Psoas muscle (tissue), 8 donors: Measurements from ENCODE around the gene NFATC2. TPM values are rescaled to one million over a fixed set of nuclear protein-coding genes. Genes with fewer than 3 reads are reported as not detected.

ENCODE experiments used
- ATAC-seq, 4 donors: fragments of 200-7000 bp; cut with Tn5 transposase; one replicate each; pipeline ENCODE4 v1.9.1; 2020; ENCODE audit warnings: moderate library complexity in 3 of 4, mild to moderate bottlenecking in 2 of 4
- DNase-seq, 2 donors: peaks; one replicate each; pipeline ENCODE4 v3.0.0-alpha.2; 2020
- H3K27ac ChIP-seq: fragments of 200-600 bp; one replicate; pipeline ENCODE4 v1.8.0; 2022
- H3K27me3 ChIP-seq, 3 donors: fragments of 200-600 bp in 1 of 3; one replicate each; pipeline versions ENCODE4 v1.6.1 to v1.8.0; 2013 to 2022; ENCODE audit warnings: low read length in 2 of 3, mild to moderate bottlenecking in 2 of 3, moderate library complexity in 1 of 3; ENCODE audit not compliant: insufficient read depth in 3 of 3
- H3K36me3 ChIP-seq, 2 donors: fragments of 200-600 bp in 1 of 2; one replicate each; pipeline versions ENCODE4 v1.6.1 to v1.8.0; 2013 to 2022; ENCODE audit warnings: low read depth in 1 of 2, mild to moderate bottlenecking in 1 of 2, moderate library complexity in 1 of 2; ENCODE audit not compliant: insufficient read depth in 1 of 2
- H3K4me1 ChIP-seq: fragments of 200-600 bp; one replicate; pipeline ENCODE4 v1.8.0; 2022
- H3K4me3 ChIP-seq: fragments of 200-600 bp; one replicate; pipeline ENCODE4 v1.8.0; 2022; ENCODE audit warnings: mild to moderate bottlenecking
- H3K9me3 ChIP-seq: fragments of 200-600 bp; one replicate; pipeline ENCODE4 v1.8.0; 2022
- CTCF ChIP-seq: fragments of 200-600 bp; IDR thresholded peaks from one replicate; pipeline ENCODE4 v1.8.0; 2022; ENCODE audit warnings: antibody characterized with exemption
- WGBS, 3 donors: extraction: QIAGEN DNeasy Blood & Tissue Kit; methylation state at CpG; one replicate each; pipeline versions ENCODE4 v1.1.6 to v1.1.7; 2013; 5-methylcytosine and 5-hydroxymethylcytosine counted together
- intact Hi-C, 2 donors: fragments of 100-400 bp; cut with DNase I; formaldehyde crosslinking; loops; one replicate each; pipeline versions ENCODE4 v1.11.0 to v1.14.2; 2022
- polyA plus RNA-seq, 3 donors: library from polyadenylated mRNA; stranded (reverse); fragments of 200-250 nt; gene quantifications; one replicate each; pipeline ENCODE4 v1.2.3, GENCODE V29; 2013
- total RNA-seq, 4 donors: library from RNA; stranded (reverse); fragmentation: NEBNext Ultra II Directional in 2 of 4; extraction: Animal tissue kit (Norgen Biotek cat#: 25700) in 2 of 4; gene quantifications; one replicate each; pipeline versions ENCODE4 v1.2.1 to v1.2.4, GENCODE V29; 2021 to 2023
- donor health status: healthy with polysubstance abuse.
- donor health status: DM: no; HTN: no; CAD: no; lungs with moderate emphysema.
- donor health status: Bipolar disorder and iron deficiency.
- donor health status: healthy.
- donor health status: DM: yes; HTN: yes; CAD: no.
- donor health status: DM: no; HTN: no; CAD: no.
- donor health status: DM: no; HTN: no; CAD: no.
- donor health status: DM: yes; HTN: yes; CAD: no.

Gene NFATC2
- total and polyA plus RNA-seq, 7 donors, result 0.18 to 3.1 (median 0.64) TPM

- H3K27me3 ChIP-seq, result no peaks in the 10 kb centered on the region
- WGBS, 3 donors, result 16 to 27% (median 18%) methylated on average over 8 to 11 of the region's 15 CpGs
- H3K27ac ChIP-seq, result peak overlapping the region; percentile 1
- H3K4me3 ChIP-seq, result no peak overlapping the region
- H3K9me3 ChIP-seq, result peaks cover 3% of the 10 kb centered on the region
- no peaks in the 10 kb centered on the region for H3K36me3 ChIP-seq
- ATAC-seq (peak; percentile 88 to 96 (median 90)), DNase-seq (peak; percentile 65 to 78)
- intact Hi-C loops, result loop anchor here in 1 of 2 donors (5.0 kb wide), 1 partner anchor 34 kb away; no protein-coding TSS in a partner anchor
- peaks cover 13% of the 10 kb centered on the region for H3K4me1 ChIP-seq
- TF ChIP-seq CTCF, result no peak
Measured at GRCh38 chr20:51412951-51413481, 129.5 kb downstream of the NFATC2 start.

DNA sequence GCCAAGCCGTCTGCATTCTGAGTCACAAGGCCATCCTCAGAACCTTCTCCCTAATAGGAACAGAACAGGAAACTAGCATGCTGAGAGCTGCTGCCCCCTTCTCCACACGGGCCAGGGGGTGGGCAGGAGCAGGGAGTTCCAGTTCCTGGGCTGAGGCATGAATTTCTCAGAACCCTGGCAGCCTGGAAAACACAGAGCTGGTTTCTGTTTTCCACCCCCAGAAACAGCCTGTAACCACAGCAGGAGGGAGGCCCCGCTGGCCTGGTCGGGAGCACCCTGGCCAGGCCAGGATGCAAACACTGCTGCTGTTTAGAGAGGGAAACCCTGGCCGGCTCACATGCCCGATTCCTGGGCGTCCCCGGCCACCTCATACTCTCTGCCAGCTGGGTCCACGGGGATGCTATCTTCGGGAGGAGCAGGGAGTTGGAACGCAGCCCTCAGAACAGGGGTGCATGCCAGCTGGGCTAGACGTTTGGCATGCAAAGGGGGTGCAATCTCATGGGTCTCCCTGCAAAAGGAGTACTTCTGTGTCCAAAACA lies 130.1 kb downstream of the NFATC2 start:
- ATAC-seq, result peak; percentile 36 to 64 (median 57)
- Histone ChIP-seq H3K4me3 (peak overlapping the region; percentile 41), H3K9me3 (peaks cover 3% of the 10 kb centered on the region), H3K27me3 (no peaks in the 10 kb centered on the region), H3K36me3 (no peaks in the 10 kb centered on the region), H3K4me1 (peaks cover 13% of the 10 kb centered on the region), H3K27ac (peak overlapping the region; percentile 60)
- no peak for TF ChIP-seq CTCF
- DNase-seq, result peak in 1 of 2 donors; percentile 33
- intact Hi-C loops, result loop anchor here in 1 of 2 donors (5.0 kb wide), 1 partner anchor 35 kb away; no protein-coding TSS in a partner anchor
- WGBS, 3 donors, result 7 to 13% (median 9%) methylated on average over 11 to 12 of the region's 12 CpGs

DNA sequence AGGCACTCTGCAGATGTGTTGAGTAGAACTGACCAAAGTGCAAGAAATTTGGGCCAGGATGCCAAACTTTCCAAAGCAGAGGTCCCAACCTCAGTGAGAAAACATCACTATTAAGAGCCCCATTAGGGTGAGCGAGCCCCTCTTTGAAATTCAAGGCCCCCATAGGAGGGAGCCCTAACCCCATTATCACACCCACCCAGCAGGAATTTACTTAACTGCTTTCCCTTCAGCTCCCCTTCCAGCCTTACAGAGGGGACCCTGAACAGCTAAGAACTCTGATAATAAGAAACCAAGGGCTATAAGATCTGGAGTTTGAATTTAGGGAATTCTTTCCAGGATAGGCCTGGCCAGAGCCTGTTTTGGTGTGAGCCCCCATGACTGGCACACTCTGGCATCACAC lies 130.6 kb downstream of the NFATC2 start:
- Histone ChIP-seq H3K4me3 (no peak overlapping the region), H3K9me3 (peaks cover 3% of the 10 kb centered on the region), H3K36me3 (no peaks in the 10 kb centered on the region), H3K4me1 (peaks cover 13% of the 10 kb centered on the region), H3K27ac (peak overlapping the region; percentile 60), H3K27me3 (no peaks in the 10 kb centered on the region)
- TF ChIP-seq CTCF, result no peak
- 91 to 100% (median 96%) methylated on average over 1 of the region's 1 CpG for WGBS, 3 donors
- DNase-seq (no peak), ATAC-seq (peak in 1 of 4 donors; percentile 22)
- intact Hi-C loops, result loop anchor here in 1 of 2 donors (5.0 kb wide), 1 partner anchor 35 kb away; no protein-coding TSS in a partner anchor

GRCh38 chr20:51410586-51411325 lies 131.8 kb downstream of the NFATC2 start:
- no peak for DNase-seq
- Histone ChIP-seq H3K27me3 (no peaks in the 10 kb centered on the region), H3K27ac (no peak overlapping the region), H3K4me1 (peaks cover 13% of the 10 kb centered on the region), H3K36me3 (no peaks in the 10 kb centered on the region), H3K4me3 (no peak overlapping the region), H3K9me3 (peaks cover 3% of the 10 kb centered on the region)
- WGBS, 3 donors, result 96 to 99% (median 97%) methylated on average over 4 of the region's 4 CpGs
- intact Hi-C loops, result loop anchor here in 1 of 2 donors (5.0 kb wide), 1 partner anchor 37 kb away; no protein-coding TSS in a partner anchor
- no peak for TF ChIP-seq CTCF
- ATAC-seq, result no peak
